K562 (cell line): ENCODE results near the gene SLC15A3. TPM values are rescaled to one million over a fixed set of nuclear protein-coding genes. Genes with fewer than 3 reads are reported as not detected.

Source experiments
- ATAC-seq: fragments of 200-7000 bp; cut with Tn5 transposase; 3 replicates; pipeline ENCODE4 v1.9.1; 2020; ENCODE audit warnings: moderate library complexity
- BruUV-seq: library from RNA; stranded (reverse); fragments of 400-500 nt; replicated peaks from 2 replicates; lab custom pipeline; 2021; lab: Mats Ljungman, UMichigan
- CTCF ChIA-PET: fragments of 300-600 bp; formaldehyde crosslinking; extraction: SDS; loops from one replicate; lab custom pipeline; 2021; ENCODE audit warnings: low intra/inter-chr PET ratio; lab: Yijun Ruan, JAX
- POLR2A ChIA-PET: fragments of 300-600, 350-650 bp; sonication (Branson Sonifier 250); formaldehyde crosslinking; extraction: SDS; loops from one replicate; lab custom pipeline; 2021; ENCODE audit warnings: antibody characterized with exemption, inconsistent platforms; lab: Yijun Ruan, JAX
- DNase-seq, 4 experiments: peaks; one replicate each; pipeline versions ENCODE4 v3.0.0 to v3.0.0-alpha.2; 2011 to 2018; ENCODE audit warnings: low spot score in 3 of 4, mixed read lengths in 3 of 4; ENCODE audit errors: extremely low read depth in 1 of 4
- FAIRE-seq: peaks from 2 replicates; lab custom pipeline; 2011; peaks lifted over from hg19 to GRCh38; lab: Jason Lieb, UNC
- H2AFZ ChIP-seq: 2 replicates; pipeline ENCODE4 v1.6.0; 2011; ENCODE audit warnings: low read depth, low read length, control low read depth, inconsistent platforms
- H3K27ac ChIP-seq: fragments of 200-600 bp; 3 replicates; pipeline ENCODE4 v1.8.0; 2011; ENCODE audit warnings: low read depth, mild to moderate bottlenecking, control low read depth, inconsistent platforms, low read length, moderate library complexity, mixed read lengths; ENCODE audit errors: extremely low read depth
- H3K27me3 ChIP-seq, 2 experiments: fragments of 300-600 bp in 1 of 2; 2 replicates in 1 of 2; 3 replicates in 1 of 2; pipeline versions ENCODE4 v1.6.0 to v1.8.0; 2011; ENCODE audit warnings: inconsistent platforms in 2 of 2, low read length in 2 of 2, mild to moderate bottlenecking in 1 of 2, mixed read lengths in 1 of 2, moderate library complexity in 1 of 2; ENCODE audit not compliant: control insufficient read depth in 2 of 2, insufficient read depth in 2 of 2
- H3K36me3 ChIP-seq: fragments of 300-600 bp; 3 replicates; pipeline ENCODE4 v1.8.0; 2011; ENCODE audit warnings: mild to moderate bottlenecking, low read length, inconsistent platforms; ENCODE audit not compliant: control insufficient read depth, insufficient read depth
- H3K4me1 ChIP-seq, 2 experiments: fragments of 200-600 bp in 1 of 2; replicated peaks in 1 of 2; 2 replicates in 1 of 2; 3 replicates in 1 of 2; pipeline versions ENCODE4 v1.5.1 to v1.8.0; 2011; ENCODE audit warnings: inconsistent platforms in 2 of 2, low read length in 2 of 2, mild to moderate bottlenecking in 1 of 2, mixed read lengths in 1 of 2, moderate library complexity in 1 of 2; ENCODE audit not compliant: control insufficient read depth in 2 of 2, insufficient read depth in 2 of 2
- H3K4me2 ChIP-seq: 2 replicates; pipeline ENCODE4 v1.6.1; 2011; ENCODE audit warnings: low read length, control low read depth, inconsistent platforms, mixed read lengths; ENCODE audit not compliant: insufficient read depth
- H3K4me3 ChIP-seq: fragments of 200-600 bp; sonication (generic), shearing (Covaris generic); 2 replicates; pipeline ENCODE4 v1.5.1; 2016; ENCODE audit warnings: control low read depth, inconsistent platforms
- H3K79me2 ChIP-seq: fragments of 200-600 bp; 3 replicates; pipeline ENCODE4 v1.8.0; 2011; ENCODE audit warnings: low read length, inconsistent platforms; ENCODE audit not compliant: control insufficient read depth, insufficient read depth
- H3K9ac ChIP-seq, 2 experiments: 2 replicates each; pipeline versions ENCODE4 v1.6.0 to v1.6.1; 2011; ENCODE audit warnings: low read depth in 2 of 2, low read length in 2 of 2, control low read depth in 1 of 2, inconsistent platforms in 1 of 2, mild to moderate bottlenecking in 1 of 2, mixed read lengths in 1 of 2; ENCODE audit not compliant: insufficient read depth in 1 of 2
- H3K9me1 ChIP-seq: one replicate; pipeline ENCODE4 v1.6.0; 2011; ENCODE audit warnings: inconsistent platforms, mild to moderate bottlenecking, low read length, moderate library complexity; ENCODE audit not compliant: control insufficient read depth, insufficient read depth
- H3K9me3 ChIP-seq: replicated peaks from 2 replicates; pipeline ENCODE4 v1.5.1; 2011; ENCODE audit warnings: low read depth, low read length, inconsistent platforms; ENCODE audit not compliant: control insufficient read depth, insufficient read depth
- H4K20me1 ChIP-seq: replicated peaks from 2 replicates; pipeline ENCODE4 v1.6.1; 2011; ENCODE audit warnings: low read length, inconsistent platforms, mixed read lengths; ENCODE audit not compliant: control insufficient read depth, insufficient read depth
- CHD2 ChIP-seq: IDR thresholded peaks from 2 replicates; pipeline ENCODE4 v1.6.1; 2011; ENCODE audit warnings: low read depth, low read length
- DDX20 ChIP-seq: fragments of 450-650 bp; IDR thresholded peaks from 2 replicates; pipeline ENCODE4 v1.6.1; 2016; ENCODE audit warnings: missing genetic modification characterization, low read depth, mild to moderate bottlenecking, missing compliant biosample characterization, moderate library complexity
- HNRNPK ChIP-seq: fragments of 200-400 bp; formaldehyde crosslinking; IDR thresholded peaks from one replicate; pipeline ENCODE4 v1.6.1; 2018; ENCODE audit warnings: mild to moderate bottlenecking, low read depth, low read length; ENCODE audit not compliant: poor library complexity, severe bottlenecking
- HSF4 ChIP-seq: fragments of 250-450 bp; sonication (Bioruptor Pico); IDR thresholded peaks from 2 replicates; pipeline ENCODE4 v2.1.2; 2022; ENCODE audit warnings: mild to moderate bottlenecking, moderate library complexity, borderline replicate concordance
- KDM4B ChIP-seq, 2 experiments: fragments of 450-650 bp in 1 of 2; sonication (generic) in 1 of 2; IDR thresholded peaks; 2 replicates each; pipeline ENCODE4 v1.6.1; 2016 to 2017; ENCODE audit warnings: borderline replicate concordance in 2 of 2, antibody characterized with exemption in 1 of 2, low read depth in 1 of 2, mild to moderate bottlenecking in 1 of 2
- SRSF1 ChIP-seq: fragments of 200-400 bp; formaldehyde crosslinking; IDR thresholded peaks from 2 replicates; pipeline ENCODE4 v1.6.1; 2017; ENCODE audit warnings: mild to moderate bottlenecking, low read depth, low read length, moderate library complexity
- STAT5A ChIP-seq: IDR thresholded peaks from 2 replicates; pipeline ENCODE4 v1.6.1; 2012; ENCODE audit warnings: low read length, inconsistent platforms, borderline replicate concordance
- TFAM ChIP-seq: fragments of 250-450 bp; sonication (Bioruptor Pico); conservative IDR thresholded peaks from 2 replicates; pipeline ENCODE4 v1.5.0; 2021; ENCODE audit warnings: mild to moderate bottlenecking, moderate library complexity
- TRIM24 ChIP-seq, 2 experiments: fragments of 450-650 bp; IDR thresholded peaks; 2 replicates each; pipeline ENCODE4 v1.6.1; 2016
- TRIM28 ChIP-seq: fragments of 450-650 bp; IDR thresholded peaks from 2 replicates; pipeline ENCODE4 v1.6.1; 2017
- ZNF224 ChIP-seq: sonication (generic); formaldehyde crosslinking; IDR thresholded peaks from 2 replicates; pipeline ENCODE4 v1.8.0; 2022; ENCODE audit warnings: mild to moderate bottlenecking, missing genetic modification reagents
- WGBS: fragments of 100-300 bp; shearing (Covaris generic); methylation state at CpG from one replicate; pipeline ENCODE4 v1.1.6; 2016; ENCODE audit warnings: low coverage, mixed read lengths; ENCODE audit not compliant: insufficient coverage; ENCODE audit errors: missing lambda C conversion rate; 5-methylcytosine and 5-hydroxymethylcytosine counted together
- in situ Hi-C: fragments of 300-500 bp; cut with MboI; formaldehyde crosslinking; loops from 4 replicates; pipeline ENCODE4 v1.15.0; 2018; ENCODE audit warnings: inconsistent platforms, mixed read lengths
- intact Hi-C: fragments of 100-400 bp; cut with micrococcal nuclease; formaldehyde crosslinking; loops from 2 replicates; pipeline ENCODE4 v1.14.2; 2022
- polyA plus RNA-seq, 8 experiments: library from polyadenylated mRNA; depleted of rRNA in 4 of 8; stranded (reverse) in 5 of 8; unstranded in 3 of 8; fragments of >200 nt; fragmentation: Nextera tagmentation in 2 of 8; fragmentation: Illumina TruSeq in 1 of 8; extraction: Ambion mirVana in 2 of 8; extraction: Trizol in 1 of 8; gene quantifications; 2 replicates each; pipeline versions ENCODE4 v1.2.1 to v1.2.3, GENCODE V29; 2011 to 2014; ENCODE audit warnings: inconsistent platforms in 1 of 8, missing spikeins in 1 of 8
- total RNA-seq, 7 experiments: library from RNA; depleted of rRNA in 6 of 7; stranded (reverse); fragments of >200 nt in 6 of 7; fragmentation: Illumina TruSeq in 2 of 7; extraction: Trizol in 2 of 7; gene quantifications; 2 replicates each; pipeline versions ENCODE4 v1.2.1 to v1.2.3, GENCODE V29; 2011 to 2021; ENCODE audit warnings: low replicate concordance in 1 of 7
- TF ChIP-seq, protein P1 (sequence below): fragments of 250-450 bp; sonication (Bioruptor Pico); IDR thresholded peaks from 2 replicates; pipeline ENCODE4 v1.8.0; 2021; ENCODE audit warnings: moderate library complexity, mild to moderate bottlenecking, inconsistent platforms

The SLC15A3 gene
- total and polyA plus RNA-seq, 9 of the 15 experiments (the other 6 are each of a cell fraction or from before 2014, with no cell fraction given), result 0.07 to 0.27 TPM; not detected in 7

DNA sequence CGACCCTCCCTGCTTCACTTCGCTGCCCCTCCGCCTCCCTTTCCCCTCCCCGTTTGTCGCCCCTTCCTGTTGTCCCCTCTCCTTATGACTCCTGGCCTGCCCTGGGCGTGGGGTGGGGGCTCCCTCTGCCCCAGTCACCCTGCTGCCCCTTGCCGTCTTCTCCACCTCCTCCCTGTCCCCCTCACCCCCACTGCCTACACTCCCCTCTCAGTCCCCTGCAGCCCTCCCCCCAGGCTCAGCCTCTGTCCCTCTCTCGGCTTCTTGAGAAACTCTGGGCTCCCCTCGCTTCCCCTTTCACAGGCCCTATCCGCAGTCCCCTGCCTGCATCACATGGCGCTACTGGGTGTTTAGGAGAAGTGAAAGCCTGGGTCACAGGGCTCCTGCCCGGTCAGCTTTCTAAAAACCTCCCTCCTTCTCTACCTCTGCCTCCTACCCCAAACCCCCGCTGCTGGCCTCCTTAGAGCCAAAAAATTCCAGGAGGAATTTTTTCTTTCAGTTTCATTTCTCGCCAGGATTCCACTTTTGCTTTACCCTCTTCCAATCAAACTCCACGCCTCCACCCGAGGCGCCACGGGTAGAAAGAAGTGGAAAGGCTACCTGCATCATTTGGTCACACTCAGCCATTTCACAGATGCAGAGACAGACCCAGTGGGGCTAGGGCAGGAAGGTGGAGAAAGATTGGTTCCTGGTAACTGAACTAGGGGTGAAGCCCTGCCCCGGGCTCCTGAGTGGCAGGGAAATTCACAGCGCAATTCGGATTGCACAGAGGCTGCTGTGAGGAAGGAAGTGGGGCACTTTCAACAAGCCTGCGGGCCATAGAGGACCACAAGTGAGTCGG lies at the start of gene SLC15A3 (continued):
- TF ChIP-seq STAT5A (no peak), DDX20 (tag) (no peak), CHD2 (no peak), TFAM (CRISPR knock-in tag) (no peak), HNRNPK (no peak)
- TF ChIP-seq, protein P1, sequence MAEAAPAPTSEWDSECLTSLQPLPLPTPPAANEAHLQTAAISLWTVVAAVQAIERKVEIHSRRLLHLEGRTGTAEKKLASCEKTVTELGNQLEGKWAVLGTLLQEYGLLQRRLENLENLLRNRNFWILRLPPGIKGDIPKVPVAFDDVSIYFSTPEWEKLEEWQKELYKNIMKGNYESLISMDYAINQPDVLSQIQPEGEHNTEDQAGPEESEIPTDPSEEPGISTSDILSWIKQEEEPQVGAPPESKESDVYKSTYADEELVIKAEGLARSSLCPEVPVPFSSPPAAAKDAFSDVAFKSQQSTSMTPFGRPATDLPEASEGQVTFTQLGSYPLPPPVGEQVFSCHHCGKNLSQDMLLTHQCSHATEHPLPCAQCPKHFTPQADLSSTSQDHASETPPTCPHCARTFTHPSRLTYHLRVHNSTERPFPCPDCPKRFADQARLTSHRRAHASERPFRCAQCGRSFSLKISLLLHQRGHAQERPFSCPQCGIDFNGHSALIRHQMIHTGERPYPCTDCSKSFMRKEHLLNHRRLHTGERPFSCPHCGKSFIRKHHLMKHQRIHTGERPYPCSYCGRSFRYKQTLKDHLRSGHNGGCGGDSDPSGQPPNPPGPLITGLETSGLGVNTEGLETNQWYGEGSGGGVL (CRISPR knock-in tag), result no peak

DNA sequence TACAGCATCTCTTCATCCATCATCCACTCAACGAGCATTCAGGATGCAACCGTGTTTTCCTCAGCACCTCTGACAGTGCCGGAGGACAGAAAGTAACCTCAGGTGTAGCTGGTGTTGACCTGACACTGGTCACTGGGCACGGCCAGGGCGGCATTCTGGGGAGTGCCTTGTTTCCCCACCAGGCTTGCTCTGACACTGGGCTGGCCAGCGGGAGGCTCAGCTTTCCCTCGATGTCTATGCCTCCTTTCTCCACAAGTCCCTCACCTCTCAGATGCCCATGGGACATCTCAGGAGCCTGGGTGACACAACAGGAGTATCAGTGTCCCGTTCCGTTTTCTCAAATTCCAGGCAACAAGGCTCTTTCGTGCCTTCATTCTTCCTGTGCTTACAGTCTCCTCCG lies 48.5 kb upstream of the SLC15A3 start:
- Histone ChIP-seq H3K4me2 (no peak overlapping the region), H3K9me3 (no peaks in the 10 kb centered on the region), H3K9me1 (no peaks in the 10 kb centered on the region), H3K36me3 (no peaks in the 10 kb centered on the region), H4K20me1 (no peaks in the 10 kb centered on the region), H3K27ac (no peak overlapping the region), H3K9ac (no peak overlapping the region), H3K27me3 (peaks cover 24 to 62% of the 10 kb centered on the region in 2 experiments), H3K4me3 (no peak overlapping the region), H2AFZ (no peak overlapping the region), H3K4me1 (no peaks in the 10 kb centered on the region), H3K79me2 (no peaks in the 10 kb centered on the region)
- DNase-seq, result no peak
- 0% methylated on average over 11 of the region's 11 CpGs for WGBS
- no peak for ATAC-seq
- intact Hi-C loops, result no loop called here
- in situ Hi-C loops, result no loop called here
- CTCF ChIA-PET, result no interaction called here
- TF ChIP-seq ZNF224 (CRISPR knock-in tag) (no peak), TRIM28 (no peak), TRIM24 (IDR thresholded peaks at IDR 0.05) (no peak), KDM4B (IDR thresholded peaks at IDR 0.05; ENCODE audit: borderline replicate concordance in 2 of 2, low read depth in 1 of 2) (no peak), SRSF1 (no peak), HSF4 (CRISPR knock-in tag) (no peak)
- BruUV-seq, result no TSS peak
- no peak for FAIRE-seq
- POLR2A ChIA-PET, result interaction anchor here (0.6 to 1.3 kb wide), 2 partner anchors 11 to 41 kb away, joined by 4 to 5 read pairs; no protein-coding TSS in a partner anchor
